Gastrocnemius medialis (tissue), 4 donors: Measurements from ENCODE around the gene VEGFA. TPM values are rescaled to one million over a fixed set of nuclear protein-coding genes. Genes with fewer than 3 reads are reported as not detected.

Experiments used
- ATAC-seq, 2 donors: fragments of 150-250 bp; one replicate each; pipeline ENCODE4 v1.9.1; 2016
- DNase-seq, 2 donors: peaks; one replicate each; pipeline ENCODE4 v3.0.0-alpha.2; 2019
- H3K27ac ChIP-seq, 4 donors: fragments of 200-600 bp; sonication (generic); 1 replicate in 1 of 4; 2 replicates in 3 of 4; pipeline ENCODE4 v1.5.1; 2016 to 2018; ENCODE audit warnings: mild to moderate bottlenecking in 2 of 4, moderate library complexity in 1 of 4
- H3K27me3 ChIP-seq, 3 donors: fragments of 200-600 bp; sonication (generic) in 2 of 3; 1 replicate in 1 of 3; 2 replicates in 2 of 3; pipeline versions ENCODE4 v1.5.1 to v1.6.0; 2016 to 2019; ENCODE audit warnings: mild to moderate bottlenecking in 1 of 3, moderate library complexity in 1 of 3
- H3K36me3 ChIP-seq, 2 donors: fragments of 200-600 bp; sonication (generic) in 1 of 2; one replicate each; pipeline ENCODE4 v1.5.1; 2017 to 2018
- H3K4me1 ChIP-seq, 2 donors: fragments of 200-600 bp; sonication (generic) in 1 of 2; one replicate each; pipeline ENCODE4 v1.5.1; 2016 to 2017; ENCODE audit warnings: mild to moderate bottlenecking in 2 of 2
- H3K4me3 ChIP-seq, 4 donors: fragments of 200-600 bp; sonication (generic) in 3 of 4; 1 replicate in 1 of 4; 2 replicates in 3 of 4; pipeline ENCODE4 v1.5.1; 2016 to 2019; ENCODE audit warnings: mild to moderate bottlenecking in 2 of 4
- H3K9me3 ChIP-seq, 3 donors: fragments of 200-600 bp; sonication (generic) in 2 of 3; 1 replicate in 1 of 3; 2 replicates in 2 of 3; pipeline ENCODE4 v1.5.1; 2016 to 2019
- CTCF ChIP-seq, 5 experiments: fragments of 450-650 bp in 3 of 5; fragments of 200-600 bp in 2 of 5; sonication (generic) in 2 of 5; IDR thresholded peaks in 4 of 5; conservative IDR thresholded peaks in 1 of 5; 1 replicate in 4 of 5; 2 replicates in 1 of 5; pipeline ENCODE4 v1.5.1; 2016 to 2019; ENCODE audit warnings: antibody characterized with exemption in 5 of 5, mild to moderate bottlenecking in 3 of 5, moderate library complexity in 3 of 5
- POLR2A ChIP-seq, 2 donors: fragments of 450-650 bp; IDR thresholded peaks; one replicate each; pipeline ENCODE4 v1.6.1; 2017; ENCODE audit warnings: antibody characterized with exemption in 2 of 2, mild to moderate bottlenecking in 2 of 2, moderate library complexity in 2 of 2
- in situ Hi-C, 4 donors: fragments of 200-750 bp; cut with MboI; loops; one replicate each; pipeline versions ENCODE4 v1.15.0 to v1.8.0; 2017; ENCODE audit warnings: low sequenced_read_pairs in 4 of 4
- intact Hi-C: fragments of 100-400 bp; cut with DNase I; formaldehyde crosslinking; loops from one replicate; pipeline ENCODE4 v1.15.1; 2023; ENCODE audit warnings: low total_unique reads
- total RNA-seq, 4 donors: library from RNA; depleted of rRNA; stranded (reverse); fragments of >200 nt; gene quantifications; one replicate each; pipeline versions ENCODE4 v1.1.0 to v1.2.3, GENCODE V29; 2016

VEGFA gene
- total RNA-seq, 4 donors from 2014 or later, result 66.4 to 195 (median 149) TPM

- H3K9me3 ChIP-seq, result no peaks in the 10 kb centered on the region
- no peak overlapping the region for H3K4me3 ChIP-seq
- intact Hi-C loops, result no loop called here
- no peak for DNase-seq
- no peak for TF ChIP-seq CTCF (IDR thresholded peaks at IDR 0.05 in 4 of 5, conservative IDR thresholded peaks at IDR 0.05 in 1 of 5)
- TF ChIP-seq POLR2A (IDR thresholded peaks at IDR 0.05), result no peak
- in situ Hi-C loops, result no loop called here
- H3K4me1 ChIP-seq, result no peaks in the 10 kb centered on the region
- no peak for ATAC-seq
- H3K27ac ChIP-seq, result no peak overlapping the region
- H3K27me3 ChIP-seq, result no peaks in the 10 kb centered on the region
- no peaks in the 10 kb centered on the region for H3K36me3 ChIP-seq
Measured at GRCh38 chr6:43738267-43738676, 31.7 kb upstream of the VEGFA start.

- in situ Hi-C loops (no loop called here), intact Hi-C loops (no loop called here)
- H3K27me3 ChIP-seq, result no peaks in the 10 kb centered on the region
- DNase-seq, result no peak
- H3K4me3 ChIP-seq, result no peak overlapping the region
- H3K4me1 ChIP-seq, result no peaks in the 10 kb centered on the region
- no peak for ATAC-seq
- TF ChIP-seq POLR2A (IDR thresholded peaks at IDR 0.05), result no peak
- no peak for TF ChIP-seq CTCF (IDR thresholded peaks at IDR 0.05 in 4 of 5, conservative IDR thresholded peaks at IDR 0.05 in 1 of 5)
- H3K27ac ChIP-seq, result no peak overlapping the region
- no peaks in the 10 kb centered on the region for H3K36me3 ChIP-seq
- H3K9me3 ChIP-seq, result no peaks in the 10 kb centered on the region
Measured at GRCh38 chr6:43738877-43739641, 31.0 kb upstream of the VEGFA start.

- H3K36me3 ChIP-seq, result no peaks in the 10 kb centered on the region
- TF ChIP-seq CTCF (IDR thresholded peaks at IDR 0.05 in 4 of 5, conservative IDR thresholded peaks at IDR 0.05 in 1 of 5) (no peak), POLR2A (IDR thresholded peaks at IDR 0.05) (no peak)
- DNase-seq (no peak), ATAC-seq (no peak)
- H3K27me3 ChIP-seq, result no peaks in the 10 kb centered on the region
- no peak overlapping the region for H3K27ac ChIP-seq
- in situ Hi-C loops, result no loop called here
- H3K4me1 ChIP-seq, result no peaks in the 10 kb centered on the region
- H3K4me3 ChIP-seq, result no peak overlapping the region
- no peaks in the 10 kb centered on the region for H3K9me3 ChIP-seq
- intact Hi-C loops, result no loop called here
Measured at GRCh38 chr6:43739642-43740091, 30.3 kb upstream of the VEGFA start.

GRCh38 chr6:43740321-43740960 is 29.6 kb upstream of the VEGFA start:
- no peaks in the 10 kb centered on the region for H3K9me3 ChIP-seq
- H3K4me1 ChIP-seq, result no peaks in the 10 kb centered on the region
- H3K27ac ChIP-seq, result no peak overlapping the region
- no peaks in the 10 kb centered on the region for H3K27me3 ChIP-seq
- ATAC-seq (no peak), DNase-seq (no peak)
- H3K36me3 ChIP-seq, result no peaks in the 10 kb centered on the region
- no peak overlapping the region for H3K4me3 ChIP-seq
- intact Hi-C loops, result no loop called here
- in situ Hi-C loops, result no loop called here
- TF ChIP-seq POLR2A (IDR thresholded peaks at IDR 0.05) (no peak), CTCF (IDR thresholded peaks at IDR 0.05 in 4 of 5, conservative IDR thresholded peaks at IDR 0.05 in 1 of 5) (no peak)
